GM21576 (cell line): ENCODE results near the gene SSC4D.
"Not testable (repeated sequence)": the region's sequence is repeated elsewhere in the genome, so short reads cannot be mapped to it uniquely, and the experiment has no call there.

ENCODE experiments used
- ATAC-seq: cut with Tn5 transposase; IDR thresholded peaks from one replicate; pipeline ENCODE4 v1.9.1; 2021; ENCODE audit warnings: mild to moderate bottlenecking, moderate library complexity; ENCODE audit not compliant: unreplicated experiment

Gene SSC4D

DNA sequence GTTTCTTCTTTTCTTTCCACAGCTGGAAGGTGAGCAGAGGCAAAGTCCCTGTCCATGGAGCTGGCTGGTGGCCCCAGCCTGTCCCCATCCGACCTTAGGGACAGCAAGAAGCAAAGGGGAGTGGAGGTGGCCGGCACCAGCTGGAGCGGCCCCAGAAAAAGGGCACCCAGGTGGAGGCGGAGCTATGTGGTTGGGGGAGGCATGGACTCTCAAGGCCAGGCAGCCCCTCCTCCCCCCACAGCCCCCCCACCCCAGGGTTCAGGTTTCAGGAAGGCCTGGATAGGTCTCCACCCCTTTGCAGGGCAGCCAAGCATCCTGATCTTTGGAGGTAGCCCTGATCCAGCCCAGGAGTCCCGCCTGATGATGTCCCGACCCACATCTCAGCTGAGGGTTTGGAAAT, at the start of gene SSC4D:
Gene SSC4D, minus strand, starts transcription at position 161 of the 400 bp plus-strand sequence. CDS start 5,258 bp downstream, outside the sequence.
- no peak for ATAC-seq

DNA sequence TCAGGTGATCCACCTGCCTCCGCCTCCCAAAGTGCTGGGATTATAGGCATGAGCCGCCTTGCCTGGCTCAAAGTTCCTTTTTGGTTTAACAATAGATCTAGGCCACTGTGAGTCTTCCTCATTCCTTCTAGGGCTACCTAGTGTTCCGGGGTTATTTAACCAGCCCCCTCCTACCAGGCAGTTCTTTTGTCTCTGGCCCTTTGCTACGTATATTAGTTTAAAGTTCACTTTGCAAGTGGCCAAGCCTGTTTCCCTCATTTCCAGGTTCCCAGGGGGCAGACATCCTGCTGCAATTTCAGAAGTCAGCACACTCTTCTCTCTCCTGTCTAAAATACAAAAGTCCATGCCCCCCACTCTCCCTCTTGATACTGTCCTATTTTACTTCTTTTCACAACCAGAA, 49.0 kb upstream of the SSC4D start:
- ATAC-seq = not testable (repeated sequence)

DNA sequence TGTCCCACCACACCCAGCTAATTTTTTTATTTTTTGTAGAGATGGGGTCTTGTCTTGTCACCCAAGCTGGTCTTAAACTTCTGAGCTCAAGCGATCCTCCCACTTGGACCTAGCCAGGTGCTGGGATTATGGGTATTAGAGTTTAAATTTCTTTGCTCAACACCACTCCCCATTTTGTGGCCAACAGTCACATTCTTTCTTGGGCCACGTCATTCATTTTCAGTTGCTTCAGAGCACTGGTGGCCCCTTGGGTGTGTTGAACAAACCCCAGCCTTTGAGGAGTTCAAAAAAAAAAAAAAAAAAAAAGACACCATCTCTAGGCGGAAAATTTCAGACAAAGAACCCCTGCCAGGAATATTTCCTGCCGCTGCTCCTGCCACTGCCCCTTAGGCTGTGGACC, 47.5 kb upstream of the SSC4D start:
- ATAC-seq = not testable (repeated sequence)

- peak; percentile 87 for ATAC-seq
Measured at GRCh38 chr7:76445577-76446008, 36.1 kb upstream of the SSC4D start.

DNA sequence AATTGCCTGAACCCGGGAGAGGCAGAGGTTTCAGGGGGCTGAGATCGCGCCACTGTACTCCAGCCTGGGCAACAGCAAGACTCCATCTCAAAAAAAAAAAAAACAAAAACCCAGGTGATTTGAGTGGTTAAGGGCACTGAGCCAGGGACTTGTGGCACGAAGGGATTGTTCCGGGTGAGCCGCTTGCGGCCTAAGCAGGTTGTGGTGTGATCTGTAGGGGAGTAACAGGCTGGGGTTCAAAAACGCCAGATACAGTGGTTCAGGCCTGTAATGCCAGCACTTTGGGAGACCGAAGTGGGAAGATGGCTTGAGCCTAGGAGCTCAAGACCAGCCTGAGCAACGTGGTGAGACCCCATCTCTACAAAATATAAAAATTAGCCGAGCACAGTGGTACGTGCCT, 34.3 kb upstream of the SSC4D start:
- ATAC-seq = not testable (repeated sequence)

GRCh38 chr7:76442664-76443446, 33.4 kb upstream of the SSC4D start:
- ATAC-seq = not testable (repeated sequence)

- ATAC-seq = peak; percentile 34
Measured at GRCh38 chr7:76441792-76442191, 32.3 kb upstream of the SSC4D start.

DNA sequence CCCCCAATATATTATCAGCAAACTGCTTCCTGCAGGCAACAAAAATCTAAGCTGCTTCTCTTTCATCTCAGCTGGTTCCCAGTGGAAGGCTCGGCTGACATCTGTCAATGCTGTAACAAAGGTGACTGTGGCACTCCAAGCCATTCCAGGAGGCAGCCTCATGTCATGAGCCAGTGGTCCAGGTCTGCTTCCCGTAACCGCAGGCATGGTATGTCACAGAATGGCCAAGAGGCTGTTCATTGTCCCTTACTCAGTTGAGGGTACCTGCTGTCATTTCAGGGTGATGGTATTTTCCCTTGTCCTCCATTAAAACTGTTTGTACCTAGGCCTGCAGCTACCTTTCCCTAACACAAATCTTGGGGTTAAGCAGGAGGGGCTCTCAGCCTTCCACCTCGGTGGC, 30.9 kb upstream of the SSC4D start:
- not testable (repeated sequence) for ATAC-seq

GRCh38 chr7:76439120-76439888, 29.8 kb upstream of the SSC4D start:
- ATAC-seq = not testable (repeated sequence)

GRCh38 chr7:76437873-76438272, 28.4 kb upstream of the SSC4D start:
- ATAC-seq = peak; percentile 66

GRCh38 chr7:76430836-76431235, 21.3 kb upstream of the SSC4D start:
- ATAC-seq = no peak

DNA sequence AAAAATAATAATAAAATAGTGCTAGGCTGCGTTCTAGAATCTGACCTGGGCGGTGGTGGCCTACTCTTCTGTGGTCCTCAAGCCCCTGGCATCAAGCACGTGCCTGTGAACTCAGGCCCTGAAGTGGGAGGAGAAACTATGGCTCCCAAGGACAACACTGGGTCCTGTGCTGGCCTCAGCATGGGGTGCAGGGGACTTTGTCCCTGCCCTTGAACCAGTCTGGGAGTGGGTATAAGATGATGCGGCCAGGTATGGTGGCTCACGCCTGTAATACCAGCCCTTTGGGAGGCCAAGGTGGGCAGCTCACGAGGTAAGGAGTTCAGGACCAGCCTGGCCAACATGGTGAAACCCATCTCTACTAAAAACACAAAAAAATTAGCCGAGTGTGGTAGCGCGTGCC, 20.7 kb upstream of the SSC4D start:
- ATAC-seq = no peak

- no peak for ATAC-seq
Measured at GRCh38 chr7:76428868-76429805, 19.6 kb upstream of the SSC4D start.

DNA sequence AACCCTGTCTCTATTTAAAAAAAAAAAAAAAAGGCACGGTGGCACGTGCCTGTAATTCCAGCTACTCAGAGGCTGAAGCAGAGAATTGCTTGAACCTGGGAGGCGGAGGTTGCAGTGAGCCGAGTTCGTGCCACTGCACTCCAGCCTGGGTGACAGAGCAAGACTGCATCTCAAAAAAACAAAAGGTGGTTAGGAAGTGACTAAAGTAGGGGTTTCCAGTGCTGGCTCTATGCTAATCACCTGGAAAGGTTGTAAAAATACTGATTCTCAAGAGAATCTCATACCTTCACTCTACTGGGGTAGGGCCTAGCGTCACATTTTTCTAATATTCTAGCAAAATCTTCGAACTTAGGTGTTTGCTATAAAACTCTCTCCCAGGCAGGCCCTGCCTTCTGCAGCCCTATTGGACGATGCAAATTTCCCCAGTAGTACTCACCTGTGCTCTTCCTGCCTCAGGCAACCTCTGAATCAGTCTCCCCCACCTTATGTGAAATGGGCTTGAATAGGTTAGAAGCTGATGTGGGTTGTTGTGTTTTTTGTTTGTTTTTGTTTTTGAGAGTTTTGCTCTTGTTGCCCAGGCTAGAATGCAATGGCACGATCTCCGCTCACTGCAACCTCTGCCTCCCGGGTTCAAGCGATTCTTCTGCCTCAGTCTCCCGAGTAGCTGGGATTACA, 18.8 kb upstream of the SSC4D start:
- no peak for ATAC-seq

GRCh38 chr7:76427635-76428034, 18.1 kb upstream of the SSC4D start:
- no peak for ATAC-seq

- ATAC-seq = no peak
Measured at GRCh38 chr7:76426246-76426645, 16.7 kb upstream of the SSC4D start.

DNA sequence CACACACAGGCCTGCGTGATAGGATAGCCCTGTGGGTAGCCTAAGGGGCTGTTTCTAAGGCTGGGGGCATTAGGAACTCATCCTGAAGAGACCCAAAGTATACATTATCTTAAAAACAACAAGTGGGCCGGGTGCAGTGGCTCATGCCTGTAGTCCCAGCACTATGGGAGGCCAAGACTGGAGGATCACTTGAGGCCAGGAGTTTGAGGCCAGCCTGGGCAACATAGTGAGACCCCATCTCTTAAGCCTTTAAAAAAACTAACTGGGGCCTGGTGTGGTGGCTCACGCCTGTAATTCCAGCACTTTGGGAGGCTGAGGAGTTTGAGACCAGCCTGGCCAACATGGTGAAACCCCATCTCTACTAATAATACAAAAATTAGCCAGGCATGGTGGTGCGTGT, 16.1 kb upstream of the SSC4D start:
- not testable (repeated sequence) for ATAC-seq

- ATAC-seq = no peak
Measured at GRCh38 chr7:76425156-76425555, 15.7 kb upstream of the SSC4D start.

- ATAC-seq = no peak
Measured at GRCh38 chr7:76424413-76425111, 15.1 kb upstream of the SSC4D start, which contains the start of gene ZP3. Gene ZP3, plus strand, starts transcription at chr7:76424950. Its CDS starts 15 bp downstream, at chr7:76424965.
